Measurements from ENCODE around the gene CLP1.

The CLP1 gene

DNA sequence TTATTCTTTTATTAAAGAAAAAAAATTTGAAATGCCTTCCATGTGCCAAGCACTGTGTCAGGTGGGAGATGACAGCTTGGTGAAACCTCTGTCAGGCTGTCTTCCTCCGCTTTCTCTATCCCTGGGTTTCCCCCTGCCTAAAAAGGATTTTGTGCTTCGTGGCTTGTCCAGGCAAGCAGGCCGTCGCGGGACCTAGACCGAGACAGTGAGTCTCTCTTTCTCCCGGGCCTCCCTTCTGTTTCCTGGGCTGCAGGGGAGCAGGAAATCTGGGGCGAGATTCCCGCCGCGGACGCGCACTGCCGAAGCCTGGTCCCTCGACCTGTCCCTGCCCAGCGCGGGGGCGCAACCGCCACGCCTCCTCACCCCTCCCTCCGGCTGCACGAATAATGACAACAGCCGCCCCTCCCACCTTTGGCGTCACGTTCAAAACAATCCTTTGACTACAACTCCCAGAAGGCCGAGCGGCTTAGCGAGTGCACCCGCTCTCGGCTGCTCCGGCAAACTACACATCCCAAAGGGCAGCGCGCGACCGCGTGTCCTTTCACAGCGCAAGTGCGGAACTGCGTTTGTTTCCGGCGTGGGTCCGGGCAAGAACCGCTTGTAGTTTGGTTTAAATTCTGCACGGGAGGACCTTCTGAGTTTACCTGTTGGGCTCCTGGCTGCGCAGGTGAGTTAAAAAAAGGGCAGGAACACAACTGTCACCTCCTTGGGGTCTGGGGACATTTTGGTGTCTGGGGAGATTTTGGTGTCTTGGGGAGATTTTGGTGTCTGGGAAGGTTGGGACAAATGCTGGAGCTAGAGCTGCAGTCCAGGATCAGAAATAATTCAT lies at the start of gene CLP1:
Gene CLP1 (plus strand): TSS at position 569 of the 829 bp plus-strand sequence. CDS start 1,715 bp downstream, outside the sequence.
- peak; percentile 98 for DNase-seq (ENCODE audit: low spot score)

DNA sequence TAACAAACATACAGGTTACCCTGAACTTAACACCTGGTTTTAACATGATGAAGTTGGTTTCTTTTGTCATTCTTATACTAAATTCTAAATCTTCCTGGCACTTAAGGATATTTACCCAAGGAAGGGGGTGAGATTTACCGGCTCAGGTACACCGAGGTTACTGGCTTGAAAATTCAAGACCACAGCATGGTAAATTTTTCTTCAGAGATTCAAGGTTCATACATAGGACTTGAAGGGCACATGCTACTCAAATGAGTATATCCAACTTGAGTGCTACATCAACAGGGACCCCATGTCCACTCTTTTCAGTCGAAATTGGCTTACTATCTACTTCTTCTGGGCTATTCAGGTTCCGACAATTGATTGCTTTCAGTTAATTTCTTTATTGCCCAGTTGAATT lies 47.4 kb upstream of the CLP1 start:
- DNase-seq (ENCODE audit: low spot score), result no peak

DNA sequence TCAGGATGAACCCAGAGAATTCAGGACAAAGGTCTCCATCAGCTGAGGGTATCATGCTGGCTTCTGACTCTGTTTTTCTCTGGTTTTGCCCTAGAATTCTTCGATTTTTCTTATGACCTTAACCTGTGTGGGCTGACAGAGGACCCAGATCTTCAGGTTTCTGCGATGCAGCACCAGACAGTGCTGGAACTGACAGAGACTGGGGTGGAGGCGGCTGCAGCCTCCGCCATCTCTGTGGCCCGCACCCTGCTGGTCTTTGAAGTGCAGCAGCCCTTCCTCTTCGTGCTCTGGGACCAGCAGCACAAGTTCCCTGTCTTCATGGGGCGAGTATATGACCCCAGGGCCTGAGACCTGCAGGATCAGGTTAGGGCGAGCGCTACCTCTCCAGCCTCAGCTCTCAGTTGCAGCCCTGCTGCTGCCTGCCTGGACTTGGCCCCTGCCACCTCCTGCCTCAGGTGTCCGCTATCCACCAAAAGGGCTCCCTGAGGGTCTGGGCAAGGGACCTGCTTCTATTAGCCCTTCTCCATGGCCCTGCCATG lies 43.3 kb upstream of the CLP1 start:
- no peak for DNase-seq (ENCODE audit: low spot score)

DNA sequence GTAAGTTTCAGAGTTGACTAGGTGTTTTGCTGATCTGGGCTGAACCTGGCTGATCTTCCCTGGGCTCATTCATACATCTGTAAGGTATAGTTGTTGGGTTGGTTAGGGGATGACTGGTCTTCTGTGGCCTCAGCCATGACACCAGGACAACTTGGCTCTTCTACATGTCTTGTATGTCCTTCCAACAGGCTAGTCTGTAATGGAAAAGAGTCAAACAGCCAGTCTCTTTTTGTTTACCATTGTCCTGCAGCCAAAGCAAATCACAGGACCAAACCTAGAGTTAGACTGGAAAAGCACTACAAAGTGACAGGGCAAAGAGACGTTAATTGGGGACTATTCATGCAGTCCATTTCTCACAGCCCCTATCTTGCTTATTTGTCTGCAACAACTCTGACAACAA lies 42.3 kb upstream of the CLP1 start:
- DNase-seq (ENCODE audit: low spot score), result no peak

GRCh38 chr11:57616595-57616994 lies 41.0 kb upstream of the CLP1 start:
- DNase-seq (ENCODE audit: low spot score), result no peak

DNA sequence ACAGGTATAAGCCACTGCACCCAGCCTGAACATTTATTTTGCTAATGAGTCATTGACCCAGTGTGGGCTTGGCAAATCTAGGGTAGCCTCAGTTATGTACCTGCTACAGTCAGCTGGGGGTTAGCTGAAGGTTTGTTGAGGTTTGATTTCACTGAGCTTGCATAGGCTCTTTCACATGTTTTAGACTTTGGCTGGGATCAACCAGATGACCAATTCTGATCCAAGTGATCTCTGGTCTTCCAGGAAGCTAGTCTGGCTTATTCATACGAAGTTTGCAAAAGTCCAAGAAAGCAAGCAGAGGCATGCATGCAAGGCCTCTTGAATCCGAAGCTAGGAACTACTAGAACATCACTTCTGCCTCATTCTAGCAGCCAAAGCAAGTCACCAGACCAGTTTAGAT lies 39.1 kb upstream of the CLP1 start:
- DNase-seq (ENCODE audit: low spot score), result no peak

GRCh38 chr11:57619331-57619730 lies 38.2 kb upstream of the CLP1 start:
- DNase-seq (ENCODE audit: low spot score), result no peak

DNA sequence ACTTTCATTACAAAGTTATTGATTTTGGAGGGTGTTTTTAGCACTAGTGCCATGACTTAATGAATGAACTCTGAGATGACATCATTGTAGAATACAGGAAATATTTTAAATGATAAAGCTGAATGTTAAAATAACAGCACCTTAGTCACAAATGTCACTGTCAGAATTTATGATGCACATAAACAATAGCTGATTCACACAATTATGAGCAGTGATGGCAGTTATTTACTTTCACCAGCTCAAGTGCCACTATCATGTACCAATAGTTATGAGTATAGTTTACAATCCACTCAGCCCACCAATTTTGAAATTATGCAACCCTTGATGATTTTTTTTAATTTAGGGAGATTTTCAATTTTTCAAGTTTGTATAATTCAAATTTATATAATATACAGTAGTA lies 37.1 kb upstream of the CLP1 start:
- peak; percentile 14 for DNase-seq (ENCODE audit: low spot score)

DNA sequence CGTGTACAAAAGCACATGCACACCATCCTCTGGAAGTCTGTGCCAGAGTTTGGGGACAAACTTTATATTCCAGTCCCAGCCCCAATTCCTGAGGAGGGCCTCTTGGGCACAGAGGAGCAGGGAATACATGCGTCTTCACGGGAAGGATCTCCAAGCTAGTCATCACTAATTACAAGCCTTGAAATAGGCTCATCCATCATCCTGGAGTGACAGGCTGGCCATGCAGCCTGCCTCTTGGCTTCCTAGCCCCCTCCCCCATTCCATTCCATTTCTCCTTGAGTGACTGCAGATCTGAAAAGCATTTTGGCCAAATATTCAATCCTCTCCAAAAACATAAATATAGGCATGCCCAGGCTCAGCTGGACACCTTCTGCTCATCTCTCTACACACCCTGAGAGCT lies 35.3 kb upstream of the CLP1 start:
- no peak for DNase-seq (ENCODE audit: low spot score)

DNA sequence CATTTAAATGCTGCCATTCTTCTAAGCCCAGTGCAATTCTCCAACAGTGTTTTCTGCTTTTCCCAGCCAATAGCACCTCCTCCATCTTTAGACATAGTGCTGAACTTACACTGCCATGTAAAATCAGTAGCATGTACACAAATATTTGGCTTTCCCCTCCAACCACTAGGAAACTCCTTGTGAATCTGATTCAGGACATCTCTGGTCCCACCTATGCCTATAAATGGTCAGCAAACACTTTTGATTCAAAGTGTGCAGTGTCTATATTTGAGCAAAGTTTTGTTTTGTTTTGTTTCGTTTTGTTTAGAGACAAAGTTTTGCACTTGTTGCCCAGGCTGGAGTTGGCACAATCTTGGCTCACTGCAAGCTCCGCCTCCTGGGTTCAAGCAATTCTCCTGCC lies 32.7 kb upstream of the CLP1 start:
- no peak for DNase-seq (ENCODE audit: low spot score)

DNA sequence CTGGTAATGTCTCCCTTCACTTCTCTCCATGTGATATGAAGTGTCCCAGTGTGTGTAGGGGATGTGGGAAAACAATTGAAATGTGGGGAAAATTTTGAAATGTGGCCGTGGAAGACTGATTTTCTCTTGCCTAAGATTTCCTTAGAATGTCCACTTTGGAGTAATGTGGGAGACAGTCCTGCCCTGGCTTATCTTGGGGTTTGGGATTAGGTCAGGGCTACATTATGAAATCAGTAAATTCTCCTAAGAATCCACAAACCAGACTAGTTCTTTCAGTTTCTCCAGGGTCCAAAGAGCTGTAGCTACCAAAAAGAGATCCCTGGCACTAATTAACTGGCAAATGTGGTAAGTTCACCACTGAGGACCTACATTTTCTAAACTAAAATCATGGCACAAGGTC lies 30.7 kb upstream of the CLP1 start:
- no peak for DNase-seq (ENCODE audit: low spot score)

DNA sequence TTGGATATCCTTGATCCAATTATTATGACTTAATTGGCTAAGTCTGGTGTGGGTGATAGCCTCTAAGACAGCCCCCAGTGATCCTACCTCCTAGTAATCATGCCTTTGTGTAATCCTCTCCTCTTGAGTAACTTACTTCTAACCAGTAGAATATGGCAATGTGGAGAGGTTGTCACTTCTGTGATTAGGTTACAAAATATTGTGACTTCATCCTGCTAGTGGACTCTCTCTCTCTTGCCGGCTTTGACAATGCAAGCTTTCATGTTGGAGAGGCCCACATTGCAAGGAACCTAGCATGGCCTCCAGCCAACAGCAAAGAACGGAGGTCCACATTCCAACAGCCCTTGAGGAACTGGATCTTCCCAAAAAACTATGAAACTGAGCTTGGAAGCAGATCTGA lies 27.4 kb upstream of the CLP1 start:
- no peak for DNase-seq (ENCODE audit: low spot score)

DNA sequence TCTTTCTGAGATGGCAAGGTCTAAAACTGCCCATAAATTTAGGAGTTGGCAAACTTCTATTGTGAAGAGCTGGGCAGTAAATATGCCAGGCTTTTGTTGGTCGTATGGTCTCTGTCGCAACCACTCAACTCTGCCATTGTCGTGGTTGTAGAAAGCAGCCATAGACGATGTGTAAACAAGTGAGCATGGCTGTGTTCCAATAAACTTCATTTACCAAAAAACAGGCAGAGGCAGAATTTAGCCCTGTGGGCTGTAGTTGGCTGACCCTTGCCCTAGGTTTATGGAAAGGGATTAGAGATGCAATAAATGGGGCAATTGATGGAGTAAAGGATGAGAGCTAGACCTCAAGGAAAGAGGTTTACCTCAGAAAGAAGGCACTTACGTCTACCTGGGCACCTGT lies 25.4 kb upstream of the CLP1 start:
- DNase-seq (ENCODE audit: low spot score), result no peak

DNA sequence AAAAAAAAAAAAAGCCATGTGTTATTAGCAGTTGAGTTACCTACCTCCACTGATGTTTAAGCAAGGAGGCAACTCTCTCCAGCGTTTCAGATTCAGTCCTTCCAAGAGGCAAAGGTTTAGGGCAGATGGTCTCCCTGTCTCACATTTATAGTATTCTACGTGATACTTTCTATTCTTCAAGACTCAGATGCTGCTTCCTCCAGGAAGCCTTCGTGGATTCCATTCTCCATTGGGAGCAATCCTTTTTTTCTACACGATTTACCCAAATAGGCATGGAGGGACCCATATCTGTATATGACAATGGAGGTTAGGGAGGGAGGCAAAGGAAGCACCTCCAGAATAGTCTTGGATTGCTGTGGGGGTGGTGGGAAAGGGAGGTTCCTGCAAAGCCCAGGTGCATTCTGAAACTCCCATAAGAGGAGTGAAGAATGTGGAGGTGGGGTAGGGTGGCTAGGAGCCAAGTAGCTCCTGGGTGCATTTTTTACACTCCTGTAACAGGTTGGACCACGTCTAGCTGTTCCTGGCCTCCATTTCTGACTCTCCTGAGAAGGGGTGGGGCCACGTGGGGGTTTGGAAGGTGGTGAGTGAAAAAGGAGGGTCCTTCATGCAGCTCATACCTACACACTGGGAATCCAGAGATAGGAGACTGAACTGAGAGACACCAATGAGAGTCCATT lies 24.0 kb upstream of the CLP1 start:
- no peak for DNase-seq (ENCODE audit: low spot score)

DNA sequence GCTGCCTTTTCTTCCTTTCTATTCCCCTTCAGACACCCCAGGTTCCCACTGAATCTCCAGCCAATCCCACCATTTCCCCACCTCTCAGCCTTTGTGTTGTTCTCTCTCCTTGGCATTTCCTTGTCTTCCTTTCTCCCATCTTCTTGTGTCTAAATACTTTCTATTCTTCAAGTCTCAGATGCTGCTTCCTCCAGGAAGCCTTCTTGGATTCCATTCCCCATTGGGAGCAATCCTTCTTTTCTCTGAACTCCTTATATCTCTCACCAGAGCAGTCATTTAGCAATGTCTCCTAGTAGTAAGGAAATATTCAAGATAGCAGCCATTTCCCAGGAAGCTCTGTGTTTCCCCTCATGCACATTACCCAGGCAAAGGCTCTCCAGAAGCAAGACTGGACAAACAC lies 23.3 kb upstream of the CLP1 start:
- no peak for DNase-seq (ENCODE audit: low spot score)

GRCh38 chr11:57635246-57635645 lies 22.3 kb upstream of the CLP1 start:
- no peak for DNase-seq (ENCODE audit: low spot score)

GRCh38 chr11:57637626-57638004 lies 19.9 kb upstream of the CLP1 start:
- DNase-seq (ENCODE audit: low spot score), result no peak

- DNase-seq (ENCODE audit: low spot score), result no peak
Measured at GRCh38 chr11:57638005-57638781, 19.4 kb upstream of the CLP1 start.

DNA sequence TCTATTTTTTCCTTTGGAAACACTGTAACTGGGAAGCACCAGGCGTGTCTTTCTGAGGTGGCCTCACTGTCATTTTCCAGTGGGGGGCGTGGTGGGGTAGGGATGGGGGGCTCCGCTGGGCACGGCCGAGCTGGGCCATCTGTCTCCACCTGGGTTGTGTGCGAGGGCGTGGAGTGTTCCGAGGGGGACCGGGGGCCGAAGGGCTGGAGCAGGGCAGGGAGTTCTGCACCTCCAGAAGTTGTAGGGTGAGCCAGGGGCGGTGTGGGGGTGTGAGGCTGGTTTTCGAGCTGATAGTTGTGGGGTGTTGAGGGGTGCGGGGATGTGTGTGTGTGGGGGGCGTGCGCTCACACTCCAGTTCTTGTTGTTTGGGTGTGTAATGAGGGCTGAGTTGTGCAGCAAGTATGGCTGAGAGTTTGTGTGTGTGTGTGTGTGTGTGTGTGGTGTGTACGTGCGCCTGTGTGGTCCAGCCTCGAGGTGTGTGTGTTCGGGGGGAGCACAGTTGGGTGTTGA lies 18.7 kb upstream of the CLP1 start:
- no peak for DNase-seq (ENCODE audit: low spot score)

GRCh38 chr11:57639321-57640067 lies 18.1 kb upstream of the CLP1 start:
- DNase-seq (ENCODE audit: low spot score), result no peak

- DNase-seq (ENCODE audit: low spot score), result no peak
Measured at GRCh38 chr11:57640068-57640800, 17.3 kb upstream of the CLP1 start.

All from RKO (cell line).